NCI-H146 treated with DMSO at 0.1 percent for 48 hours (cell line): ENCODE data around the gene PRPF6.
"Not testable (repeated sequence)": the region's sequence is repeated elsewhere in the genome, so short reads cannot be mapped to it uniquely, and the experiment has no call there.

Source experiments
- DNase-seq: peaks from one replicate; lab custom pipeline; 2025; ENCODE audit not compliant: unreplicated experiment; lab: John Stamatoyannopoulos, UW

Gene PRPF6

GRCh38 chr20:63972312-63973159, 8.4 kb upstream of the PRPF6 start:
- DNase-seq: no peak

- no peak for DNase-seq
Observed at GRCh38 chr20:63973160-63973479, 7.8 kb upstream of the PRPF6 start.

- DNase-seq: peak; percentile 74
Observed at GRCh38 chr20:63973636-63974401, 7.1 kb upstream of the PRPF6 start.

GRCh38 chr20:63974402-63975200, 6.3 kb upstream of the PRPF6 start:
- peak; percentile 95 for DNase-seq

GRCh38 chr20:63976511-63976910, 4.4 kb upstream of the PRPF6 start:
- not testable (repeated sequence) for DNase-seq

GRCh38 chr20:63976980-63977738, 3.8 kb upstream of the PRPF6 start:
- DNase-seq: no peak

- DNase-seq: no peak
Observed at GRCh38 chr20:63977739-63978276, 3.1 kb upstream of the PRPF6 start.

GRCh38 chr20:63978319-63979228, 2.4 kb upstream of the PRPF6 start:
- peak; percentile 65 for DNase-seq

GRCh38 chr20:63979229-63979556, 1.7 kb upstream of the PRPF6 start:
- no peak for DNase-seq

GRCh38 chr20:63979557-63980316, 1.2 kb upstream of the PRPF6 start, which contains the start of gene SAMD10:
TSS of gene SAMD10 (minus strand) at chr20:63979642. CDS start at chr20:63979467, 175 bp downstream.
- peak; percentile 37 for DNase-seq

GRCh38 chr20:63980317-63980805, 571 bp upstream of the PRPF6 start:
- no peak for DNase-seq

GRCh38 chr20:63982937-63983336, 2.0 kb downstream of the PRPF6 start:
- DNase-seq: no peak

- DNase-seq: no peak
Observed at GRCh38 chr20:64000906-64001305, 20.0 kb downstream of the PRPF6 start.

- DNase-seq: no peak
Observed at GRCh38 chr20:64001607-64002011, 20.7 kb downstream of the PRPF6 start.

- peak; percentile 64 for DNase-seq
Observed at GRCh38 chr20:64003960-64004725, 23.2 kb downstream of the PRPF6 start.

GRCh38 chr20:64005394-64005793, 24.5 kb downstream of the PRPF6 start:
- DNase-seq: no peak

- DNase-seq: no peak
Observed at GRCh38 chr20:64006490-64006889, 25.6 kb downstream of the PRPF6 start.

- DNase-seq: peak; percentile 67
Observed at GRCh38 chr20:64006902-64007301, 26.0 kb downstream of the PRPF6 start.
